GM21786 (cell line): ENCODE measurements around the gene RALGPS1.

Source experiments
- ATAC-seq: cut with Tn5 transposase; IDR thresholded peaks from one replicate; pipeline ENCODE4 v1.9.1; 2021; ENCODE audit not compliant: unreplicated experiment

Gene RALGPS1

GRCh38 chr9:127149010-127149409 lies 234.4 kb downstream of the RALGPS1 start:
- ATAC-seq, result no peak

GRCh38 chr9:127149463-127150390 lies 235.1 kb downstream of the RALGPS1 start:
- ATAC-seq, result no peak

- ATAC-seq, result no peak
These were observed 238.9 kb downstream of the RALGPS1 start for GRCh38 chr9:127153501-127153900.

GRCh38 chr9:127154003-127154389 lies 239.4 kb downstream of the RALGPS1 start:
- ATAC-seq, result no peak

GRCh38 chr9:127154390-127155191 lies 240.0 kb downstream of the RALGPS1 start:
- ATAC-seq, result no peak

GRCh38 chr9:127155314-127155960 lies 240.9 kb downstream of the RALGPS1 start:
- no peak for ATAC-seq

GRCh38 chr9:127158786-127159324 lies 244.3 kb downstream of the RALGPS1 start:
- no peak for ATAC-seq

GRCh38 chr9:127159325-127159801 lies 244.8 kb downstream of the RALGPS1 start:
- no peak for ATAC-seq

GRCh38 chr9:127159949-127160610 lies 245.5 kb downstream of the RALGPS1 start:
- ATAC-seq, result no peak

- ATAC-seq, result no peak
These were observed 246.6 kb downstream of the RALGPS1 start for GRCh38 chr9:127161081-127161624.

GRCh38 chr9:127162046-127162863 lies 247.7 kb downstream of the RALGPS1 start:
- no peak for ATAC-seq

GRCh38 chr9:127162864-127163365 lies 248.3 kb downstream of the RALGPS1 start:
- no peak for ATAC-seq

GRCh38 chr9:127163409-127163808 lies 248.8 kb downstream of the RALGPS1 start:
- ATAC-seq, result no peak

GRCh38 chr9:127165116-127165515 lies 250.5 kb downstream of the RALGPS1 start:
- ATAC-seq, result no peak

GRCh38 chr9:127166111-127166510 lies 251.5 kb downstream of the RALGPS1 start:
- ATAC-seq, result peak; percentile 2

GRCh38 chr9:127166651-127167524 lies 252.3 kb downstream of the RALGPS1 start:
- ATAC-seq, result peak; percentile 62

- no peak for ATAC-seq
These were observed 253.2 kb downstream of the RALGPS1 start for GRCh38 chr9:127167560-127168326.
